RWPE2 (cell line): ENCODE data around the gene CHCHD6.

Source experiments
- ATAC-seq: fragments of 200-7000 bp; cut with Tn5 transposase; 3 replicates; pipeline ENCODE4 v1.9.1; 2021; ENCODE audit warnings: low read depth
- DNase-seq: peaks from one replicate; pipeline ENCODE4 v3.0.0-alpha.2; 2020; ENCODE audit warnings: low spot score
- H3K27ac ChIP-seq: fragments of 450-650 bp; 2 replicates; pipeline ENCODE4 v1.5.1; 2017; ENCODE audit warnings: mild to moderate bottlenecking; ENCODE audit not compliant: poor library complexity, severe bottlenecking
- H3K27me3 ChIP-seq: fragments of 250-450 bp; sonication (Bioruptor Pico); 2 replicates; pipeline ENCODE4 v1.5.1; 2021; ENCODE audit warnings: mild to moderate bottlenecking, moderate library complexity; ENCODE audit not compliant: insufficient read depth, poor library complexity, severe bottlenecking
- H3K36me3 ChIP-seq: fragments of 250-450 bp; sonication (Bioruptor Pico); 2 replicates; pipeline ENCODE4 v1.5.1; 2020; ENCODE audit warnings: low read depth, mild to moderate bottlenecking, moderate library complexity
- H3K4me1 ChIP-seq: fragments of 250-450 bp; sonication (Bioruptor Pico); 2 replicates; pipeline ENCODE4 v1.5.1; 2021; ENCODE audit warnings: mild to moderate bottlenecking, moderate library complexity; ENCODE audit not compliant: insufficient read depth, poor library complexity, severe bottlenecking
- H3K4me3 ChIP-seq: fragments of 250-450 bp; sonication (Bioruptor Pico); 2 replicates; pipeline ENCODE4 v1.5.1; 2021; ENCODE audit warnings: mild to moderate bottlenecking, moderate library complexity; ENCODE audit not compliant: severe bottlenecking
- H3K9me3 ChIP-seq: fragments of 250-450 bp; sonication (Bioruptor Pico); 2 replicates; pipeline ENCODE4 v1.5.1; 2021; ENCODE audit warnings: mild to moderate bottlenecking, moderate library complexity; ENCODE audit not compliant: severe bottlenecking
- TF ChIP-seq, protein P1 (sequence below): fragments of 450-650 bp; IDR thresholded peaks from one replicate; pipeline ENCODE4 v1.5.1; 2017; ENCODE audit warnings: mild to moderate bottlenecking, moderate library complexity; ENCODE audit not compliant: poor library complexity, severe bottlenecking

The CHCHD6 gene

DNA sequence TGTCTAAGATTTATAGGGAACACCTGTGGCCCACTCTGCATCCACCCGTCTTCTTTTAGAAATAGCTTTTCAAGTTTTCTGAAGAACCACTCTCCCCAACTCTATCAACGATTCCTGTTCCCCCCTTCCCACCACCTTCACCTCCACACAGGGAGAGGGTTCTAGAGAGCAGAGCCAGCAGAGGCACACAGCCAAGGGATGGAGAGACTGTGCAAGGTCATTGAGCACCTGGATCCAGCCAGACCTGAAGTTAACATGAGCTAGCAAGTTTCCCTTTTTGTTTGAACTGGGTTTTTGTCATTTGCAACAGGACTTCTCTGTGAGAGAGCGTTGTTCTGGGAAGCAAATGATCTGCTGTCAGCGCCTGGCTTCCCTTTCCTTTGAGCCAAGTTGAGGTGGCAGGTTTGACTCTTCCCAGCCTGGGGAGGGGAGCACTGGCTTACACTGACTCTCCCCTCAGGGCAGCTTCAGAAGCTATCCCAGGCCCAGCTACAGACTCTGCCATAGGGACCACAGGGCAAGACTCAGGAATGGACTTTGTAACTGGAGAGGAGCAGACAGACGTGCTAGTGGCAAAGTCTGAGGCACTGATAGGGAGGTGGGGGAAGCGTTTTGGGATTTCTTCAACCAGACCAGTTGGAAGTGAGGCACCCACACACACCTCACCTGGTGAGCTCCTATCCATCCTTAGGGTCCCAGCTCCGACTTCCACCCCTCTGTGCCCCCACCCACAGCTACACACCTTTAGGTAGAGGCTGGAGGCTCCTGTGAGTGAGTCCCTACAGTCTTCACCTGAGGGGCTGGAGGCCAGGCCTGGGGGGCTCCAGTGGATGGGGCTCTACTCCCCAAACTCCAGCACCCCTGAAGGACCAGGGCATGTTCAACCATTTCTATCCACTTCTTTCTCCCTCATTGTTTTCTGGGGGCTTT lies 259.5 kb downstream of the CHCHD6 start:
- Histone ChIP-seq H3K9me3 (no peaks in the 10 kb centered on the region), H3K27me3 (no peaks in the 10 kb centered on the region), H3K36me3 (no peaks in the 10 kb centered on the region), H3K4me1 (peaks cover 19% of the 10 kb centered on the region), H3K27ac (no peak overlapping the region), H3K4me3 (no peak overlapping the region)
- TF ChIP-seq, protein P1, sequence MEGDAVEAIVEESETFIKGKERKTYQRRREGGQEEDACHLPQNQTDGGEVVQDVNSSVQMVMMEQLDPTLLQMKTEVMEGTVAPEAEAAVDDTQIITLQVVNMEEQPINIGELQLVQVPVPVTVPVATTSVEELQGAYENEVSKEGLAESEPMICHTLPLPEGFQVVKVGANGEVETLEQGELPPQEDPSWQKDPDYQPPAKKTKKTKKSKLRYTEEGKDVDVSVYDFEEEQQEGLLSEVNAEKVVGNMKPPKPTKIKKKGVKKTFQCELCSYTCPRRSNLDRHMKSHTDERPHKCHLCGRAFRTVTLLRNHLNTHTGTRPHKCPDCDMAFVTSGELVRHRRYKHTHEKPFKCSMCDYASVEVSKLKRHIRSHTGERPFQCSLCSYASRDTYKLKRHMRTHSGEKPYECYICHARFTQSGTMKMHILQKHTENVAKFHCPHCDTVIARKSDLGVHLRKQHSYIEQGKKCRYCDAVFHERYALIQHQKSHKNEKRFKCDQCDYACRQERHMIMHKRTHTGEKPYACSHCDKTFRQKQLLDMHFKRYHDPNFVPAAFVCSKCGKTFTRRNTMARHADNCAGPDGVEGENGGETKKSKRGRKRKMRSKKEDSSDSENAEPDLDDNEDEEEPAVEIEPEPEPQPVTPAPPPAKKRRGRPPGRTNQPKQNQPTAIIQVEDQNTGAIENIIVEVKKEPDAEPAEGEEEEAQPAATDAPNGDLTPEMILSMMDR = no peak
- ATAC-seq = no peak
- peak; percentile 19 for DNase-seq

DNA sequence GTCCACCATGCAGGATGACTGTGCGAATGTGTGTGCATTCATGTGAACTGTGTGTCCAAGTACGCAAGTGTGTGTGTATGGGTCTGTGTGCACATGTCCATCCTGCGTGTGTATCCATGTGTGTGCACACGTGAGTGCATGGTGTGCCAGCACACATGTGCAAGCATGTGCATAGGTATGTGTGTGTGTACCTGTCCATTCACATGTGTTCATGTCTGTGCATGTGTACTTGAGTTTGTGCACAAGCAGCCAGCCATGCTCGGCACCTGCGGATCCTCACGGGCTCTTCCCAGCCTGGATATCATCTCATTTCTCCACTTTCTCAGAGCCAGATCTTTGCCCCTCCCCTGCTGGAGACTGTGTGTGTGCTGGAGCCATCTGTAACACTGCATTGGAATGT lies 260.2 kb downstream of the CHCHD6 start:
- TF ChIP-seq, protein P1 = no peak
- Histone ChIP-seq H3K4me1 (peaks cover 19% of the 10 kb centered on the region), H3K36me3 (no peaks in the 10 kb centered on the region), H3K4me3 (no peak overlapping the region), H3K27me3 (no peaks in the 10 kb centered on the region), H3K9me3 (no peaks in the 10 kb centered on the region), H3K27ac (no peak overlapping the region)
- ATAC-seq (no peak), DNase-seq (peak; percentile 21)

DNA sequence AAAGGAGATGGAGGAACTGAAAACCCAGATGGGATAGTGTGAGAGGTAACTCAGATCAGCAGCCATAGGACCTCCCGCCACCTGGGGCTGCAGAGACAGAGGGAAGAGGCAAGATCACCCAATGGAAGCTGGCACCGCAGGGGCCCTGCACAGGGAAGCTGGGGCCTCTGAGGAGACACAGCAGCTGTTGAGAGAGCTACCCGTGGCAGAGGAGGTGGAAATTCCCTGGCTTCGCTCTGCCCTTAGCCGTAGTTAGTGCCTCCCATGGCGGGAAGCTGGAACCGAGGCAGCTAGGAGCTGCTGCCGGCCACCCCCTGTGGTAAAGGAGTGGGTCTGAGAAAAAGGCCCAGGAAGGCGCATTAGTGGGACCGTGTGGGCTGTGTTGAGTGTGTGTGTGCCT lies 260.9 kb downstream of the CHCHD6 start:
- Histone ChIP-seq H3K27ac (no peak overlapping the region), H3K4me3 (no peak overlapping the region), H3K36me3 (no peaks in the 10 kb centered on the region), H3K9me3 (no peaks in the 10 kb centered on the region), H3K27me3 (no peaks in the 10 kb centered on the region), H3K4me1 (peaks cover 17% of the 10 kb centered on the region)
- no peak for ATAC-seq
- DNase-seq = peak; percentile 26
- TF ChIP-seq, protein P1 = no peak

DNA sequence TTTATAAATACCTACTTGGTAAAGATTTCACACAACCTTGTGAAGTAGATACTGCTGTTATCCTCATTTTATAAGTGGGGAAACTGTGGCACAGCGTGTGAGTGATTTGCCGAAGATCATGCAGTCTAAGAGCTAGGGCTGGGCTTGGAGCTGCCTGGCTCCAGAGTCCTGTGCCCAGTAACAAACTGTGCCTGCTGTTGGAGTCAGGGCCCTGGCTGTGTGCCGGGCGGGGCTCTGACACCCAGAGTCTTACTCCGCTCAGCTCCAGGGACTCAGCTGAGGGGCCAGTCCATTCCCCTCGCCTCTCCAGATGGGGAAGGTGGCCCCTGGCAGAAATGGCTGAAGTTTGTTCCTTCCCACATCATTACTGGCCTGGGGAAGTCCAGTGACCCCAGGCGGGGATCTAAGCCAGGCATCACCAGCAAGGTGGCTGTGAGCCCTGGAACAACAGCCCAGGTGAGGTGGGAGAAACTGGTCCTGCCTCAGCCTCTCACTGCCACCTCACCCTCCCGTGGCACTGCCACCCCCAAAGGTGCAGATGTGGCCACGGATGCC lies 261.6 kb downstream of the CHCHD6 start:
- peaks cover 11% of the 10 kb centered on the region for H3K4me1 ChIP-seq
- ATAC-seq (no peak), DNase-seq (no peak)

More for the DNA sequence above, 261.6 kb downstream of the CHCHD6 start:
- no peaks in the 10 kb centered on the region for H3K27me3 ChIP-seq
- no peak overlapping the region for H3K27ac ChIP-seq
- TF ChIP-seq, protein P1 = no peak
- no peaks in the 10 kb centered on the region for H3K9me3 ChIP-seq
- H3K36me3 ChIP-seq = no peaks in the 10 kb centered on the region
- H3K4me3 ChIP-seq = no peak overlapping the region
